Neural cell (in vitro differentiated cells): ENCODE results near the gene FGF21. TPM values are rescaled to one million over a fixed set of nuclear protein-coding genes. Genes with fewer than 3 reads are reported as not detected.
"Not testable (repeated sequence)": the region's sequence is repeated elsewhere in the genome, so short reads cannot be mapped to it uniquely, and the experiment has no call there.

Source experiments
- H2AFZ ChIP-seq: fragments of 200-600, 300-800 bp; sonication (generic), shearing (Covaris generic); 2 replicates; pipeline ENCODE4 v1.6.0; 2014; ENCODE audit warnings: low read depth, mild to moderate bottlenecking, antibody characterized with exemption, low read length, moderate library complexity
- H3F3A ChIP-seq: fragments of 200-600 bp; shearing (Covaris generic); 2 replicates; pipeline ENCODE4 v1.6.1; 2016; ENCODE audit warnings: mild to moderate bottlenecking, moderate library complexity, mixed read lengths, antibody characterized with exemption, low read length; ENCODE audit not compliant: insufficient read depth, poor library complexity, severe bottlenecking
- H3K27ac ChIP-seq: fragments of 200-600, 300-800 bp; sonication (generic), shearing (Covaris generic); 2 replicates; pipeline ENCODE4 v1.5.1; 2014; ENCODE audit warnings: mild to moderate bottlenecking, low read length, moderate library complexity
- H3K27me3 ChIP-seq: fragments of 300-800, 200-600 bp; sonication (generic), shearing (Covaris generic); 2 replicates; pipeline ENCODE4 v1.6.0; 2014; ENCODE audit warnings: mild to moderate bottlenecking, low read depth, low read length, moderate library complexity; ENCODE audit not compliant: insufficient read depth
- H3K36me3 ChIP-seq: fragments of 300-800, 200-600 bp; sonication (generic), shearing (Covaris generic); 2 replicates; pipeline ENCODE4 v1.5.1; 2014; ENCODE audit warnings: mild to moderate bottlenecking, antibody characterized with exemption, low read length, moderate library complexity; ENCODE audit not compliant: insufficient read depth
- H3K4me2 ChIP-seq: fragments of 300-800, 200-600 bp; sonication (generic), shearing (Covaris generic); 2 replicates; pipeline ENCODE4 v1.6.0; 2014; ENCODE audit warnings: mild to moderate bottlenecking, low read length
- H3K4me3 ChIP-seq: fragments of 300-800, 200-600 bp; sonication (generic), shearing (Covaris generic); 2 replicates; pipeline ENCODE4 v1.5.1; 2014; ENCODE audit warnings: mild to moderate bottlenecking, low read length, moderate library complexity
- H3K79me2 ChIP-seq: fragments of 200-600 bp; shearing (Covaris generic); replicated peaks from 2 replicates; pipeline ENCODE4 v1.6.0; 2014; ENCODE audit warnings: mild to moderate bottlenecking, low read length, moderate library complexity; ENCODE audit not compliant: insufficient read depth
- H3K9ac ChIP-seq: fragments of 300-800, 200-600 bp; sonication (generic), shearing (Covaris generic); 2 replicates; pipeline ENCODE4 v1.6.1; 2016; ENCODE audit warnings: mild to moderate bottlenecking, low read length, mixed read lengths
- H3K9me2 ChIP-seq: fragments of 200-600 bp; shearing (Covaris generic); 2 replicates; pipeline ENCODE4 v1.6.1; 2016; ENCODE audit warnings: mild to moderate bottlenecking, low read length, mixed read lengths; ENCODE audit not compliant: insufficient read depth
- H3K9me3 ChIP-seq: fragments of 200-600, 300-800 bp; sonication (generic), shearing (Covaris generic); 2 replicates; pipeline ENCODE4 v1.6.1; 2016; ENCODE audit warnings: mild to moderate bottlenecking, mixed run types, low read length, moderate library complexity, mixed read lengths
- H4K20me1 ChIP-seq: fragments of 200-600 bp; shearing (Covaris generic); 2 replicates; pipeline ENCODE4 v1.6.1; 2016; ENCODE audit warnings: mild to moderate bottlenecking, mixed run types; ENCODE audit not compliant: insufficient read depth
- CTCF ChIP-seq: fragments of 450-650 bp; IDR thresholded peaks from 2 replicates; pipeline ENCODE4 v1.5.1; 2014; ENCODE audit warnings: antibody characterized with exemption, mild to moderate bottlenecking, moderate library complexity; ENCODE audit not compliant: poor library complexity, severe bottlenecking
- EP300 ChIP-seq: fragments of 450-650 bp; conservative IDR thresholded peaks from 2 replicates; pipeline ENCODE4 v1.6.1; 2014; ENCODE audit warnings: antibody characterized with exemption, mild to moderate bottlenecking, moderate library complexity; ENCODE audit not compliant: poor library complexity, severe bottlenecking
- RAD21 ChIP-seq: fragments of 450-650 bp; conservative IDR thresholded peaks from 2 replicates; pipeline ENCODE4 v1.6.1; 2014; ENCODE audit warnings: antibody characterized with exemption, mild to moderate bottlenecking, moderate library complexity
- SMC3 ChIP-seq: fragments of 450-650 bp; conservative IDR thresholded peaks from 2 replicates; pipeline ENCODE4 v1.6.1; 2014; ENCODE audit warnings: antibody characterized with exemption, mild to moderate bottlenecking, moderate library complexity; ENCODE audit not compliant: poor library complexity
- TAF1 ChIP-seq: IDR thresholded peaks from 2 replicates; pipeline ENCODE4 v1.6.1; 2012; ENCODE audit warnings: low read depth
- polyA plus RNA-seq: library from polyadenylated mRNA; depleted of rRNA; stranded (reverse); fragments of >200 nt; gene quantifications from 2 replicates; pipeline ENCODE4 v1.2.3, GENCODE V29; 2014
- TF ChIP-seq, protein P1 (sequence below): IDR thresholded peaks from 2 replicates; pipeline ENCODE4 v1.6.1; 2012; ENCODE audit warnings: borderline replicate concordance

Gene FGF21
- polyA plus RNA-seq, 1 donor from 2014 or later, result not detected

DNA sequence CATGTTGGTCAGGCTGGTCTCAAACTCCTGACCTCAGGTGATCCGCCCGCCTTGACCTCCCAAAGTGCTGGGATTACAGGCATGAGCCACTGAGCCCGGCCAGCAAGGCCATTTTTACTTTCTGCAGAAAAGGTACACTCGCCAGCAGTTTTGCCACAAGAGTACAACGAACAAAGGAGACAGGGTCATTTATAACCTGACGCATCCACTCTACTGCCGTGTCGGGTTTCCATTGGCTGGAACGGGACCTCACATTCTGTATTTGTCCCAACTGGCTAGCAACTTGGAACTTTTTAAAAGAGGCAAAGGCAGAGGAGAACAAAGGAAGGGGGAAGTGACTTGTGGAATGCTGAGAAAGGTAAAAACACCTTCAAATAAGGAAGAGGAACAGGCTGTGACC is 32.0 kb downstream of the FGF21 start:
- H3K27ac ChIP-seq, H3K9me3 ChIP-seq, H3K27me3 ChIP-seq, H3K4me3 ChIP-seq, H3K4me2 ChIP-seq, H3K79me2 ChIP-seq, H2AFZ ChIP-seq, H3K9me2 ChIP-seq, H3K9ac ChIP-seq, H4K20me1 ChIP-seq, H3F3A ChIP-seq, H3K36me3 ChIP-seq: not testable (repeated sequence)

GRCh38 chr19:48793271-48793670 is 37.9 kb downstream of the FGF21 start:
- Histone ChIP-seq H4K20me1 (no peaks in the 10 kb centered on the region), H3K4me2 (no peak overlapping the region), H3K4me3 (no peak overlapping the region), H3K36me3 (no peaks in the 10 kb centered on the region), H3K27ac (no peak overlapping the region), H3K9me2 (no peaks in the 10 kb centered on the region), H2AFZ (no peak overlapping the region), H3K79me2 (no peaks in the 10 kb centered on the region), H3K27me3 (no peaks in the 10 kb centered on the region), H3K9me3 (no peaks in the 10 kb centered on the region), H3K9ac (no peak overlapping the region), H3F3A (no peaks in the 10 kb centered on the region)
- TF ChIP-seq, protein P1, sequence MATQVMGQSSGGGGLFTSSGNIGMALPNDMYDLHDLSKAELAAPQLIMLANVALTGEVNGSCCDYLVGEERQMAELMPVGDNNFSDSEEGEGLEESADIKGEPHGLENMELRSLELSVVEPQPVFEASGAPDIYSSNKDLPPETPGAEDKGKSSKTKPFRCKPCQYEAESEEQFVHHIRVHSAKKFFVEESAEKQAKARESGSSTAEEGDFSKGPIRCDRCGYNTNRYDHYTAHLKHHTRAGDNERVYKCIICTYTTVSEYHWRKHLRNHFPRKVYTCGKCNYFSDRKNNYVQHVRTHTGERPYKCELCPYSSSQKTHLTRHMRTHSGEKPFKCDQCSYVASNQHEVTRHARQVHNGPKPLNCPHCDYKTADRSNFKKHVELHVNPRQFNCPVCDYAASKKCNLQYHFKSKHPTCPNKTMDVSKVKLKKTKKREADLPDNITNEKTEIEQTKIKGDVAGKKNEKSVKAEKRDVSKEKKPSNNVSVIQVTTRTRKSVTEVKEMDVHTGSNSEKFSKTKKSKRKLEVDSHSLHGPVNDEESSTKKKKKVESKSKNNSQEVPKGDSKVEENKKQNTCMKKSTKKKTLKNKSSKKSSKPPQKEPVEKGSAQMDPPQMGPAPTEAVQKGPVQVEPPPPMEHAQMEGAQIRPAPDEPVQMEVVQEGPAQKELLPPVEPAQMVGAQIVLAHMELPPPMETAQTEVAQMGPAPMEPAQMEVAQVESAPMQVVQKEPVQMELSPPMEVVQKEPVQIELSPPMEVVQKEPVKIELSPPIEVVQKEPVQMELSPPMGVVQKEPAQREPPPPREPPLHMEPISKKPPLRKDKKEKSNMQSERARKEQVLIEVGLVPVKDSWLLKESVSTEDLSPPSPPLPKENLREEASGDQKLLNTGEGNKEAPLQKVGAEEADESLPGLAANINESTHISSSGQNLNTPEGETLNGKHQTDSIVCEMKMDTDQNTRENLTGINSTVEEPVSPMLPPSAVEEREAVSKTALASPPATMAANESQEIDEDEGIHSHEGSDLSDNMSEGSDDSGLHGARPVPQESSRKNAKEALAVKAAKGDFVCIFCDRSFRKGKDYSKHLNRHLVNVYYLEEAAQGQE, result no peak
- no peak for TF ChIP-seq TAF1
- TF ChIP-seq EP300, result no peak

DNA sequence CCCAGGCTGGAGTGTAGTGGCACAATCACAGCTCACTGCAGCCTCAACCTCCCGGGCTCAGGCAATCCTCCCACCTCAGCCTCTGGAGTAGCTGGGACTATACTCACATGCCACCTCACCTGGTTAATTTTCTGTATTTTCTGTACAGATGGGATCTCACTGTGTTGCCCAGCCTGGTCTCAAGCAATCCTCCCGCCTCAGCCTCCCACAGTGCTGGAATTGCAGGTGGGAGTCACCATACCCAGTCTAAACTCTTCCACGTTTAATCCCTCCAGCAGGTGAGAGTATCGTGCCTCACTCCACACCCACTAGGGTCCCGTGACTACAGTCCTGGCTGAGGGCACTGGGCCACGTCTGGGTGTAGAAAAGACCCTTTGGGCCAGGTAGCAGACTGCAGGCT is 39.0 kb downstream of the FGF21 start:
- H3K4me3 ChIP-seq, result peak overlapping the region; percentile 65
- no peaks in the 10 kb centered on the region for H3K9me2 ChIP-seq
- peak overlapping the region; percentile 75 for H3K9ac ChIP-seq
- H3K4me2 ChIP-seq, result no peak overlapping the region
- TF ChIP-seq CTCF (no peak), TAF1 (no peak), RAD21 (no peak), SMC3 (no peak)
- no peaks in the 10 kb centered on the region for H3K36me3 ChIP-seq
- no peaks in the 10 kb centered on the region for H3F3A ChIP-seq
- H4K20me1 ChIP-seq, result no peaks in the 10 kb centered on the region
- no peaks in the 10 kb centered on the region for H3K79me2 ChIP-seq
- H3K27ac ChIP-seq, result peak overlapping the region; percentile 86
- H3K9me3 ChIP-seq, result no peaks in the 10 kb centered on the region
- H3K27me3 ChIP-seq, result no peaks in the 10 kb centered on the region
- peak overlapping the region; percentile 83 for H2AFZ ChIP-seq
